ENCODE measurements around the gene MUC6. TPM values are rescaled to one million over a fixed set of nuclear protein-coding genes. Genes with fewer than 3 reads are reported as not detected.

The MUC6 gene
- total RNA-seq, 2 donors from 2014 or later = 13.1 TPM; not detected in 1

GRCh38 chr11:1041471-1041870 lies 5.0 kb upstream of the MUC6 start:
- TF ChIP-seq CTCF (IDR thresholded peaks at IDR 0.05) = no peak
- H3K4me1 ChIP-seq (ENCODE audit: control insufficient read depth in 1 of 2, low read depth in 2 of 2) = no peaks in the 10 kb centered on the region
- ATAC-seq (ENCODE audit: insufficient number of reproducible peaks, low FRiP score, low read depth) = no peak
- H3K27ac ChIP-seq = no peak overlapping the region
- no peaks in the 10 kb centered on the region for H3K27me3 ChIP-seq (replicated peaks; ENCODE audit: insufficient read depth)
- H3K36me3 ChIP-seq = no peaks in the 10 kb centered on the region
- H3K9me3 ChIP-seq = no peaks in the 10 kb centered on the region
- no peak for DNase-seq (ENCODE audit: low spot score)
- H3K4me3 ChIP-seq = no peak overlapping the region

GRCh38 chr11:1041149-1041467 lies 4.6 kb upstream of the MUC6 start:
- DNase-seq (ENCODE audit: low spot score) (no peak), ATAC-seq (ENCODE audit: insufficient number of reproducible peaks, low FRiP score, low read depth) (no peak)
- no peaks in the 10 kb centered on the region for H3K36me3 ChIP-seq
- no peak overlapping the region for H3K4me3 ChIP-seq
- no peaks in the 10 kb centered on the region for H3K9me3 ChIP-seq
- H3K27ac ChIP-seq = no peak overlapping the region
- H3K4me1 ChIP-seq (ENCODE audit: control insufficient read depth in 1 of 2, low read depth in 2 of 2) = no peaks in the 10 kb centered on the region
- no peak for TF ChIP-seq CTCF (IDR thresholded peaks at IDR 0.05)
- no peaks in the 10 kb centered on the region for H3K27me3 ChIP-seq (replicated peaks; ENCODE audit: insufficient read depth)

DNA sequence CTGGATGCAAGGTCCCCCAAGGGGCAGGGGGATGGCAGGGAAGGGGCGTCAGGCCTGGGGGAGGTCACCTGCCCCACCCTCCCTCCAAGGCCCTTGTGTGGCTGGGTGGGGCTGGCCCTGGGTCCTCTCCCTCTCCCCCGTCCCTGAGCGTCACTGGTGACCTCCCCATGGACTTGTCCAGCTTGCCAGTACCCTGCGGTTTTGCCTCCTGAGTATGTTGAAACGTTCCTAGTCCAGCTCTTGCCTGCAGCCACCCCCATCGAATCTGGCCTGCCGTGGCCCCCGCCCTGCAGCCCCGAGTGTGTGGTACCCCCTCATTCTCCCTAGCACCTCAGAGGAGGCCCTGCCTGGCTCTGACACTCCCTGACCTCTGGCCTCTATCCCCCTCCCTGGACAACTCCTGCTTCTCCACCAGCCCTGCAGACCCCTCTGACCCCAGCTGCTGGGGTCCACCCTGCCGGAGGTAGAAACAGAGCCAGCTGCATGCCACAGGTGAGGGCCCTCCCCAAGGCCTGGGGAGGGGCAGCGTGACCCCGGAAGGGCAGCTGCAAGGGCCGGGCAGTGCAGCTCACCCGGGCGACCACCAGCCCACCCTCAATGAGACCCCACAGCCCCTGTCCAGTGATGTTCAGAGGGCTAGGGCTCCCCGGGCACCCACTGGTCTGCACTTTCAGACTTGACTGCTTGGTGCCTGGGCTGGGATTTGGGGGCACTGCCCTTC lies 4.1 kb upstream of the MUC6 start:
- H3K4me1 ChIP-seq (ENCODE audit: control insufficient read depth in 1 of 2, low read depth in 2 of 2) = no peaks in the 10 kb centered on the region
- TF ChIP-seq CTCF (IDR thresholded peaks at IDR 0.05) = no peak
- no peaks in the 10 kb centered on the region for H3K27me3 ChIP-seq (replicated peaks; ENCODE audit: insufficient read depth)
- no peak for DNase-seq (ENCODE audit: low spot score)
- no peaks in the 10 kb centered on the region for H3K9me3 ChIP-seq
- no peak overlapping the region for H3K4me3 ChIP-seq
- H3K27ac ChIP-seq = no peak overlapping the region
- ATAC-seq (ENCODE audit: insufficient number of reproducible peaks, low FRiP score, low read depth) = no peak
- H3K36me3 ChIP-seq = no peaks in the 10 kb centered on the region

- Histone ChIP-seq H3K27me3 (replicated peaks; ENCODE audit: insufficient read depth) (no peaks in the 10 kb centered on the region), H3K9me3 (no peaks in the 10 kb centered on the region), H3K4me1 (ENCODE audit: control insufficient read depth in 1 of 2, low read depth in 2 of 2) (peaks cover 0 to 5% of the 10 kb centered on the region in 2 donors), H3K36me3 (no peaks in the 10 kb centered on the region), H3K27ac (no peak overlapping the region), H3K4me3 (no peak overlapping the region)
- no peak for TF ChIP-seq CTCF (IDR thresholded peaks at IDR 0.05)
- ATAC-seq (ENCODE audit: insufficient number of reproducible peaks, low FRiP score, low read depth) (no peak), DNase-seq (ENCODE audit: low spot score) (no peak)
Observed at GRCh38 chr11:1039481-1040427, 3.2 kb upstream of the MUC6 start.

DNA sequence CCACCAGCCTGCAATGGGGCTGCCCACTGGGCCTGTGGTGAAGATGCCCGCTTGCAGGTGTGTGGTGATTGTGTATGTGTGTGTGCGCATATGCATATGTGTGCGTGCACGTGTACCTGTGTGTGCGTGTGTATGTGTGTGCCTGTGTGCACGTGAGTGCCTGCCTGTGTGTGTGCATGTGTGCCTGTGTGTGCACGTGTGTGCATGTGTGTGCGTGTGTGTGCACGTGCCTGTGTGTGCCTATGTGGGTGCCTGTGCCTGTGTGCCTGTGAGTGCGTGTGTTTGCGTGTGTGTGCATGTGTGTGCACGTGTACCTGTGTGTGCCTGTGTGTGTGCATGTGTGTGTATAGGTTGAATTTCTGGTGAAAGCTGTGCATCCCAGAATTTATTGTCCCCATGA lies 2.4 kb upstream of the MUC6 start:
- TF ChIP-seq CTCF (IDR thresholded peaks at IDR 0.05) = no peak
- DNase-seq (ENCODE audit: low spot score) (no peak), ATAC-seq (ENCODE audit: insufficient number of reproducible peaks, low FRiP score, low read depth) (no peak)
- peaks cover 0 to 13% of the 10 kb centered on the region in 2 donors for H3K4me1 ChIP-seq (ENCODE audit: control insufficient read depth in 1 of 2, low read depth in 2 of 2)
- H3K36me3 ChIP-seq = no peaks in the 10 kb centered on the region
- H3K4me3 ChIP-seq = no peak overlapping the region
- H3K27me3 ChIP-seq (replicated peaks; ENCODE audit: insufficient read depth) = no peaks in the 10 kb centered on the region
- H3K27ac ChIP-seq = no peak overlapping the region
- H3K9me3 ChIP-seq = no peaks in the 10 kb centered on the region
